Heart left ventricle (tissue), 16 donors: ENCODE data around the gene ZNF444. TPM values are rescaled to one million over a fixed set of nuclear protein-coding genes. Genes with fewer than 3 reads are reported as not detected.

Experiments used
- ATAC-seq, 4 donors: fragments of 200-7000 bp; cut with Tn5 transposase; one replicate each; pipeline ENCODE4 v1.9.1; 2020 to 2022; ENCODE audit warnings: moderate library complexity in 4 of 4, mild to moderate bottlenecking in 3 of 4, moderate number of reproducible peaks in 1 of 4
- DNase-seq, 5 donors: peaks; one replicate each; pipeline ENCODE4 v3.0.0-alpha.2; 2020
- H3K27ac ChIP-seq, 12 donors: fragments of 200-600 bp; sonication (generic) in 4 of 12; one replicate each; pipeline versions ENCODE4 v1.5.0 to v1.8.0; 2016 to 2022; ENCODE audit warnings: mild to moderate bottlenecking in 2 of 12
- H3K27me3 ChIP-seq, 9 donors: fragments of 200-600 bp; sonication (generic) in 2 of 9; one replicate each; pipeline versions ENCODE4 v1.5.1 to v1.8.0; 2016 to 2022; ENCODE audit warnings: mild to moderate bottlenecking in 3 of 9
- H3K36me3 ChIP-seq, 9 donors: fragments of 200-600 bp; sonication (generic) in 2 of 9; one replicate each; pipeline versions ENCODE4 v1.5.0 to v1.8.0; 2018 to 2022; ENCODE audit warnings: mild to moderate bottlenecking in 2 of 9
- H3K4me1 ChIP-seq, 12 donors: fragments of 200-600 bp; sonication (generic) in 4 of 12; one replicate each; pipeline versions ENCODE4 v1.5.0 to v1.8.0; 2016 to 2022; ENCODE audit warnings: mild to moderate bottlenecking in 3 of 12
- H3K4me3 ChIP-seq, 12 donors: fragments of 200-600 bp; sonication (generic) in 4 of 12; one replicate each; pipeline versions ENCODE4 v1.5.0 to v1.8.0; 2017 to 2022; ENCODE audit warnings: mild to moderate bottlenecking in 9 of 12, moderate library complexity in 4 of 12
- H3K9me3 ChIP-seq, 12 donors: fragments of 200-600 bp; sonication (generic) in 4 of 12; one replicate each; pipeline versions ENCODE4 v1.5.0 to v1.8.0; 2016 to 2022; ENCODE audit warnings: mild to moderate bottlenecking in 1 of 12
- CTCF ChIP-seq, 12 donors: fragments of 200-600 bp; sonication (generic) in 4 of 12; IDR thresholded peaks; one replicate each; pipeline versions ENCODE4 v1.5.0 to v1.8.0; 2018 to 2022; ENCODE audit warnings: antibody characterized with exemption in 12 of 12, mild to moderate bottlenecking in 5 of 12
- POLR2A ChIP-seq, 2 donors: fragments of 450-650 bp; IDR thresholded peaks; one replicate each; pipeline ENCODE4 v1.6.1; 2017; ENCODE audit warnings: antibody characterized with exemption in 2 of 2, mild to moderate bottlenecking in 2 of 2, moderate library complexity in 2 of 2
- WGBS, 4 donors: extraction: QIAGEN DNeasy Blood & Tissue Kit in 2 of 4; methylation state at CpG; one replicate each; pipeline versions ENCODE4 v1.1.5 to v1.1.7; 2013 to 2018; 5-methylcytosine and 5-hydroxymethylcytosine counted together
- intact Hi-C, 10 donors: fragments of 100-400 bp; cut with DNase I; formaldehyde crosslinking; loops; one replicate each; pipeline versions ENCODE4 v1.11.1 to v1.14.2; 2022
- polyA plus RNA-seq, 2 donors: library from polyadenylated mRNA; stranded (reverse); fragments of 200-250 nt; gene quantifications; one replicate each; pipeline ENCODE4 v1.2.3, GENCODE V29; 2013
- total RNA-seq, 9 donors: library from RNA; depleted of rRNA in 2 of 9; stranded (reverse); fragments of >200 nt in 2 of 9; fragmentation: NEBNext Ultra II Directional in 3 of 9; extraction: Animal tissue kit (Norgen Biotek cat#: 25700) in 3 of 9; gene quantifications; one replicate each; pipeline versions ENCODE4 v1.1.0 to v1.2.4, GENCODE V29; 2016 to 2023
- donor health status: ischemic (EF 13 %, LVEDD 7.1; RV severe dilation, severe dysfunction).
- donor health status: healthy with polysubstance abuse.
- donor health status: DM: no; HTN: yes; CAD: no.
- donor health status: DM: no; HTN: no; CAD: no.
- donor health status: ischemic (EF 25% LVEDD 6.9; RV normal size, moderate dysfunction).
- donor health status: ischemic (EF 25% LVEDD 5.7; RV mildly dilated, moderate dysfunction).
- donor health status: healthy.
- donor health status: DM: yes; HTN: yes; CAD: no.
- donor health status: ischemic (EF 35%, LVEDD 5.7; RV mildly dilated, moderate dysfunction).
- donor health status: nonischemic (EF 11% LVEDD 7.7; RV severe dilation, severe dysfunction).
- donor health status: DM: yes; HTN: yes; CAD: no.
- donor health status: PGD.
- donor health status: ischemic (EF 29% LVEDD 5.4; RV normal size, mild dysfunction).
- donor health status: nonischemic (EF 23%, LVEDD 6.1; RV moderate dilation, normal function).

ZNF444 gene
- total and polyA plus RNA-seq, 11 donors, result 14.8 to 35.8 (median 20.1) TPM

GRCh38 chr19:56158170-56158757 lies 17.2 kb downstream of the ZNF444 start:
- H3K36me3 ChIP-seq, result peaks cover 0 to 47% (median 33%) of the 10 kb centered on the region in 9 donors
- no peak overlapping the region for H3K27ac ChIP-seq
- intact Hi-C loops, result loop anchor here in 3 of 10 donors (5.0 to 10.0 kb wide), 2 partner anchors 73 to 76 kb away; no protein-coding TSS in a partner anchor

GRCh38 chr19:56159009-56159559 lies 18.0 kb downstream of the ZNF444 start:
- TF ChIP-seq CTCF (IDR thresholded peaks at IDR 0.05) (no peak), POLR2A (IDR thresholded peaks at IDR 0.05) (no peak)
- DNase-seq, result no peak
- no peaks in the 10 kb centered on the region for H3K9me3 ChIP-seq
- no peak overlapping the region for H3K4me3 ChIP-seq
- H3K4me1 ChIP-seq, result peaks cover 0 to 14% (median 5%) of the 10 kb centered on the region in 12 donors
- intact Hi-C loops, result loop anchor here in 3 of 10 donors (5.0 to 10.0 kb wide), 2 partner anchors 74 to 77 kb away; no protein-coding TSS in a partner anchor
- H3K27me3 ChIP-seq, result no peaks in the 10 kb centered on the region
- no peak for ATAC-seq
- no peak overlapping the region for H3K27ac ChIP-seq
- 94 to 97% (median 96%) methylated on average over 9 of the region's 9 CpGs for WGBS, 4 donors
- H3K36me3 ChIP-seq, result peaks cover 0 to 47% (median 33%) of the 10 kb centered on the region in 9 donors

More at GRCh38 chr19:56158170-56158757, 17.2 kb downstream of the ZNF444 start:
- H3K4me1 ChIP-seq, result peaks cover 0 to 17% (median 5%) of the 10 kb centered on the region in 12 donors
- no peak for TF ChIP-seq POLR2A (IDR thresholded peaks at IDR 0.05)
- TF ChIP-seq CTCF (IDR thresholded peaks at IDR 0.05), result no peak
- no peak for DNase-seq
- WGBS, 4 donors, result 95 to 97% (median 95%) methylated on average over 16 of the region's 16 CpGs
- no peak for ATAC-seq
- no peaks in the 10 kb centered on the region for H3K9me3 ChIP-seq
- no peak overlapping the region for H3K4me3 ChIP-seq
- no peaks in the 10 kb centered on the region for H3K27me3 ChIP-seq

- WGBS, 4 donors, result 97 to 98% (median 97%) methylated on average over 45 to 69 of the region's 69 CpGs
- H3K9me3 ChIP-seq, result no peaks in the 10 kb centered on the region
- no peaks in the 10 kb centered on the region for H3K27me3 ChIP-seq
- DNase-seq (no peak), ATAC-seq (no peak)
- peaks cover 0 to 13% (median 5%) of the 10 kb centered on the region in 12 donors for H3K4me1 ChIP-seq
- H3K36me3 ChIP-seq, result peaks cover 0 to 47% (median 31%) of the 10 kb centered on the region in 9 donors
- no peak overlapping the region for H3K27ac ChIP-seq
- no peak overlapping the region for H3K4me3 ChIP-seq
- no peak for TF ChIP-seq CTCF (IDR thresholded peaks at IDR 0.05)
- TF ChIP-seq POLR2A (IDR thresholded peaks at IDR 0.05), result no peak
- intact Hi-C loops, result loop anchor here in 3 of 10 donors (5.0 to 10.0 kb wide), 2 partner anchors 75 to 77 kb away; no protein-coding TSS in a partner anchor
These were observed 18.7 kb downstream of the ZNF444 start for GRCh38 chr19:56159622-56160271.

- peaks cover 0 to 36% (median 21%) of the 10 kb centered on the region in 9 donors for H3K36me3 ChIP-seq
- intact Hi-C loops, result no loop called here
- no peak for ATAC-seq
These were observed 20.4 kb downstream of the ZNF444 start for GRCh38 chr19:56161534-56161933.

More at GRCh38 chr19:56161534-56161933, 20.4 kb downstream of the ZNF444 start:
- 93 to 96% (median 95%) methylated on average over 6 to 11 of the region's 11 CpGs for whole genome bisulfite sequencing, 4 donors
- Histone ChIP-seq H3K4me3 (no peak overlapping the region), H3K4me1 (peaks cover 0 to 8% (median 0%) of the 10 kb centered on the region in 12 donors), H3K27ac (no peak overlapping the region), H3K27me3 (no peaks in the 10 kb centered on the region), H3K9me3 (no peaks in the 10 kb centered on the region)
- DNase-seq, result no peak
- TF ChIP-seq POLR2A (IDR thresholded peaks at IDR 0.05) (no peak), CTCF (IDR thresholded peaks at IDR 0.05) (no peak)
